Upper lobe of right lung (tissue), 1 donor: ENCODE data around the gene GPC1. TPM values are rescaled to one million over a fixed set of nuclear protein-coding genes. Genes with fewer than 3 reads are reported as not detected.

Experiments
- ATAC-seq: fragments of 200-7000 bp; cut with Tn5 transposase; one replicate; pipeline ENCODE4 v1.9.1; 2020; ENCODE audit warnings: mild to moderate bottlenecking, moderate library complexity
- DNase-seq: peaks from one replicate; pipeline ENCODE4 v3.0.0-alpha.2; 2020
- H3K27ac ChIP-seq: fragments of 200-600 bp; one replicate; pipeline ENCODE4 v1.8.0; 2022
- H3K27me3 ChIP-seq: fragments of 200-600 bp; one replicate; pipeline ENCODE4 v1.8.0; 2022; ENCODE audit warnings: mild to moderate bottlenecking
- H3K36me3 ChIP-seq: fragments of 200-600 bp; one replicate; pipeline ENCODE4 v1.8.0; 2022
- H3K4me1 ChIP-seq: fragments of 200-600 bp; one replicate; pipeline ENCODE4 v1.8.0; 2022
- H3K4me3 ChIP-seq: fragments of 200-600 bp; one replicate; pipeline ENCODE4 v1.8.0; 2022; ENCODE audit warnings: mild to moderate bottlenecking
- H3K9me3 ChIP-seq: fragments of 200-600 bp; one replicate; pipeline ENCODE4 v1.8.0; 2022
- CTCF ChIP-seq: fragments of 200-600 bp; IDR thresholded peaks from one replicate; pipeline ENCODE4 v1.8.0; 2022; ENCODE audit warnings: antibody characterized with exemption
- intact Hi-C: fragments of 100-400 bp; cut with DNase I; formaldehyde crosslinking; loops from one replicate; pipeline ENCODE4 v1.11.0; 2022
- total RNA-seq: library from RNA; stranded (reverse); fragmentation: NEBNext Ultra II Directional; extraction: Animal tissue kit (Norgen Biotek cat#: 25700); gene quantifications from one replicate; pipeline ENCODE4 v1.2.1, GENCODE V29; 2021
- donor health status: DM: no; HTN: yes; CAD: no; lungs with severe emphysema.

GPC1 gene
- total RNA-seq, 1 donor from 2014 or later = 24.8 TPM

- no peak overlapping the region for H3K4me3 ChIP-seq
- peaks cover 8% of the 10 kb centered on the region for H3K27me3 ChIP-seq
- no peak overlapping the region for H3K27ac ChIP-seq
- intact Hi-C loops = no loop called here
- H3K4me1 ChIP-seq = no peaks in the 10 kb centered on the region
- no peaks in the 10 kb centered on the region for H3K36me3 ChIP-seq
- ATAC-seq = no peak
- TF ChIP-seq CTCF = no peak
- H3K9me3 ChIP-seq = no peaks in the 10 kb centered on the region
- DNase-seq = peak; percentile 46
Measured at GRCh38 chr2:240399419-240400324, 35.8 kb upstream of the GPC1 start.

GRCh38 chr2:240400371-240401161, 34.9 kb upstream of the GPC1 start:
- peaks cover 8% of the 10 kb centered on the region for H3K27me3 ChIP-seq
- ATAC-seq (no peak), DNase-seq (peak; percentile 44)
- H3K36me3 ChIP-seq = no peaks in the 10 kb centered on the region
- TF ChIP-seq CTCF = no peak
- no peak overlapping the region for H3K4me3 ChIP-seq
- H3K9me3 ChIP-seq = no peaks in the 10 kb centered on the region
- intact Hi-C loops = no loop called here
- H3K27ac ChIP-seq = no peak overlapping the region
- H3K4me1 ChIP-seq = no peaks in the 10 kb centered on the region

GRCh38 chr2:240401308-240401707, 34.2 kb upstream of the GPC1 start:
- Histone ChIP-seq H3K27ac (no peak overlapping the region), H3K36me3 (no peaks in the 10 kb centered on the region), H3K9me3 (no peaks in the 10 kb centered on the region), H3K27me3 (peaks cover 8% of the 10 kb centered on the region), H3K4me3 (no peak overlapping the region), H3K4me1 (no peaks in the 10 kb centered on the region)
- ATAC-seq = no peak
- peak; percentile 51 for DNase-seq
- TF ChIP-seq CTCF = no peak
- intact Hi-C loops = no loop called here

GRCh38 chr2:240401781-240402551, 33.5 kb upstream of the GPC1 start:
- H3K27me3 ChIP-seq = peaks cover 8% of the 10 kb centered on the region
- DNase-seq (peak; percentile 38), ATAC-seq (no peak)
- intact Hi-C loops = no loop called here
- H3K27ac ChIP-seq = no peak overlapping the region
- H3K36me3 ChIP-seq = no peaks in the 10 kb centered on the region
- H3K4me3 ChIP-seq = no peak overlapping the region
- TF ChIP-seq CTCF = no peak
- H3K4me1 ChIP-seq = no peaks in the 10 kb centered on the region
- H3K9me3 ChIP-seq = no peaks in the 10 kb centered on the region

GRCh38 chr2:240402566-240403272, 32.7 kb upstream of the GPC1 start:
- ATAC-seq (no peak), DNase-seq (peak; percentile 48)
- no peak for TF ChIP-seq CTCF
- H3K4me1 ChIP-seq = no peaks in the 10 kb centered on the region
- H3K4me3 ChIP-seq = no peak overlapping the region
- H3K36me3 ChIP-seq = no peaks in the 10 kb centered on the region
- intact Hi-C loops = no loop called here
- H3K27ac ChIP-seq = no peak overlapping the region
- H3K9me3 ChIP-seq = no peaks in the 10 kb centered on the region
- H3K27me3 ChIP-seq = peaks cover 8% of the 10 kb centered on the region
